WTC11 (cell line): ENCODE measurements around the gene UFSP2.

Source experiments
- CREB1 ChIP-seq: sonication (generic); formaldehyde crosslinking; IDR thresholded peaks from 2 replicates; pipeline ENCODE4 v1.8.0; 2023; ENCODE audit warnings: mild to moderate bottlenecking, missing genetic modification reagents
- CTCF ChIP-seq: fragments of 200-600 bp; IDR thresholded peaks from 2 replicates; pipeline ENCODE4 v1.8.0; 2022; ENCODE audit warnings: antibody characterized with exemption
- PRRX2 ChIP-seq: fragments of 250-450 bp; sonication (Bioruptor Pico); IDR thresholded peaks from 2 replicates; pipeline ENCODE4 v1.8.0; 2021; ENCODE audit warnings: mild to moderate bottlenecking

- no peak for TF ChIP-seq CTCF
- TF ChIP-seq CREB1 (CRISPR knock-in tag), result no peak
- no peak for TF ChIP-seq PRRX2
Observed at GRCh38 chr4:185394568-185395237, 31.1 kb downstream of the UFSP2 start.
